Naive thymus-derived CD4-positive, alpha-beta T cell (primary cell): Measurements from ENCODE around the gene CACNG4. TPM values are rescaled to one million over a fixed set of nuclear protein-coding genes. Genes with fewer than 3 reads are reported as not detected.

Source experiments
- ATAC-seq: fragments of 150-1000 bp; cut with Tn5 transposase; 2 replicates; pipeline ENCODE4 v1.10.0; 2021; ENCODE audit warnings: mild to moderate bottlenecking, moderate library complexity
- CTCF ChIA-PET: fragments of 350-600 bp; sonication (Branson Sonifier 250); formaldehyde crosslinking; loops from one replicate; lab custom pipeline; 2021; ENCODE audit warnings: antibody characterized with exemption; lab: Charles Lee
- POLR2A ChIA-PET: fragments of 350-600 bp; sonication (Branson Sonifier 250); formaldehyde crosslinking; loops from one replicate; lab custom pipeline; 2021; ENCODE audit warnings: antibody characterized with exemption, inconsistent platforms; lab: Charles Lee
- DNase-seq, 9 donors: peaks; one replicate each; pipeline versions ENCODE4 v3.0.0 to v3.0.0-alpha.2; 2020 to 2022; ENCODE audit warnings: mixed read lengths in 1 of 9
- H3K27ac ChIP-seq: one replicate; pipeline ENCODE4 v1.7.0; 2013; ENCODE audit warnings: mild to moderate bottlenecking, low read depth, low read length, moderate library complexity
- H3K27me3 ChIP-seq, 2 donors: one replicate each; pipeline ENCODE4 v1.7.0; 2013; ENCODE audit warnings: low read length in 2 of 2, mild to moderate bottlenecking in 2 of 2, moderate library complexity in 2 of 2; ENCODE audit not compliant: control insufficient read depth in 2 of 2, insufficient read depth in 2 of 2
- H3K36me3 ChIP-seq, 3 experiments: 1 replicate in 2 of 3; 2 replicates in 1 of 3; pipeline ENCODE4 v1.7.0; 2013; ENCODE audit warnings: low read length in 3 of 3, mild to moderate bottlenecking in 3 of 3, moderate library complexity in 1 of 3; ENCODE audit not compliant: insufficient read depth in 3 of 3, control insufficient read depth in 2 of 3
- H3K4me1 ChIP-seq, 2 donors: one replicate each; pipeline ENCODE4 v1.7.0; 2013; ENCODE audit warnings: low read length in 2 of 2, mild to moderate bottlenecking in 2 of 2, moderate library complexity in 1 of 2; ENCODE audit not compliant: control insufficient read depth in 2 of 2, insufficient read depth in 2 of 2
- H3K4me3 ChIP-seq: 2 replicates; pipeline ENCODE4 v1.7.0; 2013; ENCODE audit warnings: mild to moderate bottlenecking, low read length
- H3K9me3 ChIP-seq, 3 experiments: 1 replicate in 2 of 3; 2 replicates in 1 of 3; pipeline ENCODE4 v1.7.0; 2013; ENCODE audit warnings: low read length in 3 of 3; ENCODE audit not compliant: control insufficient read depth in 2 of 3
- H3K27ac Mint-ChIP-seq, 9 donors: one replicate each; pipeline ENCODE4 v1.8.0; 2020 to 2022; ENCODE audit warnings: mixed read lengths in 9 of 9, mild to moderate bottlenecking in 8 of 9, moderate library complexity in 5 of 9, inconsistent platforms in 2 of 9
- H3K27me3 Mint-ChIP-seq, 5 donors: one replicate each; pipeline ENCODE4 v1.8.0; 2021 to 2022; ENCODE audit warnings: mixed read lengths in 5 of 5, mild to moderate bottlenecking in 1 of 5
- H3K36me3 Mint-ChIP-seq, 5 donors: one replicate each; pipeline ENCODE4 v1.8.0; 2020 to 2022; ENCODE audit warnings: mixed read lengths in 5 of 5, mild to moderate bottlenecking in 3 of 5, inconsistent platforms in 1 of 5
- H3K4me1 Mint-ChIP-seq, 7 donors: one replicate each; pipeline ENCODE4 v1.8.0; 2020 to 2022; ENCODE audit warnings: mixed read lengths in 7 of 7, mild to moderate bottlenecking in 3 of 7, inconsistent platforms in 1 of 7
- H3K4me3 Mint-ChIP-seq, 10 donors: one replicate each; pipeline ENCODE4 v1.8.0; 2020 to 2022; ENCODE audit warnings: mild to moderate bottlenecking in 10 of 10, mixed read lengths in 10 of 10, moderate library complexity in 6 of 10, inconsistent platforms in 2 of 10
- H3K9me3 Mint-ChIP-seq, 11 donors: one replicate each; pipeline ENCODE4 v1.8.0; 2020 to 2022; ENCODE audit warnings: mixed read lengths in 11 of 11, mild to moderate bottlenecking in 4 of 11, inconsistent platforms in 1 of 11, moderate library complexity in 1 of 11
- intact Hi-C, 2 donors: fragments of 100-400 bp; cut with micrococcal nuclease; formaldehyde crosslinking; loops; one replicate each; pipeline ENCODE4 v1.15.1; 2023
- polyA plus RNA-seq, 2 donors: library from polyadenylated mRNA; unstranded; fragments of 300-500 nt; fragmentation: Illumina TruSeq; gene quantifications; one replicate each; pipeline ENCODE4 v1.2.3, GENCODE V29; 2021
- total RNA-seq, 6 experiments: library from RNA in 5 of 6; stranded (reverse) in 5 of 6; gene quantifications; 1 replicate in 5 of 6; 2 replicates in 1 of 6; pipeline ENCODE4 v1.2.3 and lab custom pipeline; 2021 to 2026

Gene CACNG4
- total and polyA plus RNA-seq, 7 experiments from 2014 or later = not detected

GRCh38 chr17:67055041-67055443 is 90.5 kb downstream of the CACNG4 start:
- ATAC-seq (no peak), DNase-seq (no peak)
- Histone ChIP-seq H3K4me1 (no peaks in the 10 kb centered on the region), H3K27me3 (no peaks in the 10 kb centered on the region), H3K27ac (no peak overlapping the region), H3K4me3 (no peak overlapping the region), H3K36me3 (no peaks in the 10 kb centered on the region), H3K9me3 (no peaks in the 10 kb centered on the region)
- Mint-ChIP-seq H3K36me3 (peaks cover 0 to 8% (median 0%) of the 10 kb centered on the region in 5 donors), H3K27ac (no peak overlapping the region), H3K4me1 (no peaks in the 10 kb centered on the region), H3K27me3 (no peaks in the 10 kb centered on the region), H3K9me3 (no peaks in the 10 kb centered on the region), H3K4me3 (no peak overlapping the region)
- intact Hi-C loops = no loop called here
- CTCF ChIA-PET = no interaction called here
- POLR2A ChIA-PET = no interaction called here

GRCh38 chr17:67055811-67056745 is 91.6 kb downstream of the CACNG4 start:
- ChIA-PET POLR2A (no interaction called here), CTCF (no interaction called here)
- Histone ChIP-seq H3K27me3 (no peaks in the 10 kb centered on the region), H3K4me1 (no peaks in the 10 kb centered on the region), H3K27ac (no peak overlapping the region), H3K36me3 (no peaks in the 10 kb centered on the region), H3K9me3 (no peaks in the 10 kb centered on the region), H3K4me3 (no peak overlapping the region)
- Mint-ChIP-seq H3K27me3 (no peaks in the 10 kb centered on the region), H3K4me3 (no peak overlapping the region), H3K9me3 (no peaks in the 10 kb centered on the region), H3K27ac (no peak overlapping the region), H3K4me1 (no peaks in the 10 kb centered on the region), H3K36me3 (peaks cover 0 to 14% (median 6%) of the 10 kb centered on the region in 5 donors)
- DNase-seq = no peak
- intact Hi-C loops = no loop called here
- ATAC-seq = no peak

GRCh38 chr17:67056746-67057490 is 92.4 kb downstream of the CACNG4 start:
- no peaks in the 10 kb centered on the region for H3K9me3 ChIP-seq
- H3K27me3 ChIP-seq = no peaks in the 10 kb centered on the region
- Mint-ChIP-seq H3K36me3 (peaks cover 0 to 20% (median 10%) of the 10 kb centered on the region in 5 donors), H3K9me3 (no peaks in the 10 kb centered on the region), H3K4me1 (no peaks in the 10 kb centered on the region), H3K27me3 (no peaks in the 10 kb centered on the region), H3K27ac (no peak overlapping the region), H3K4me3 (no peak overlapping the region)
- no peaks in the 10 kb centered on the region for H3K4me1 ChIP-seq
- ATAC-seq (no peak), DNase-seq (no peak)
- CTCF ChIA-PET = no interaction called here
- no peak overlapping the region for H3K27ac ChIP-seq
- intact Hi-C loops = no loop called here
- POLR2A ChIA-PET = no interaction called here
- no peak overlapping the region for H3K4me3 ChIP-seq
- H3K36me3 ChIP-seq = no peaks in the 10 kb centered on the region

GRCh38 chr17:67058036-67058435 is 93.5 kb downstream of the CACNG4 start:
- POLR2A ChIA-PET = no interaction called here
- no peak for ATAC-seq

GRCh38 chr17:67059372-67059771 is 94.9 kb downstream of the CACNG4 start:
- H3K36me3 Mint-ChIP-seq = peaks cover 0 to 28% (median 19%) of the 10 kb centered on the region in 5 donors
- H3K4me3 Mint-ChIP-seq = no peak overlapping the region

More at GRCh38 chr17:67058036-67058435, 93.5 kb downstream of the CACNG4 start:
- no peak for DNase-seq
- CTCF ChIA-PET = no interaction called here
- Mint-ChIP-seq H3K36me3 (peaks cover 0 to 24% (median 11%) of the 10 kb centered on the region in 5 donors), H3K27me3 (no peaks in the 10 kb centered on the region), H3K27ac (no peak overlapping the region), H3K9me3 (no peaks in the 10 kb centered on the region), H3K4me1 (peaks cover 0 to 2% (median 0%) of the 10 kb centered on the region in 7 donors), H3K4me3 (no peak overlapping the region)
- Histone ChIP-seq H3K4me3 (no peak overlapping the region), H3K36me3 (no peaks in the 10 kb centered on the region), H3K27ac (no peak overlapping the region), H3K9me3 (no peaks in the 10 kb centered on the region), H3K27me3 (no peaks in the 10 kb centered on the region), H3K4me1 (no peaks in the 10 kb centered on the region)
- intact Hi-C loops = no loop called here

GRCh38 chr17:67063141-67063540 is 98.6 kb downstream of the CACNG4 start:
- ATAC-seq = no peak
- intact Hi-C loops = no loop called here

More at GRCh38 chr17:67059372-67059771, 94.9 kb downstream of the CACNG4 start:
- ChIA-PET CTCF (no interaction called here), POLR2A (no interaction called here)
- H3K27ac Mint-ChIP-seq = no peak overlapping the region
- Histone ChIP-seq H3K4me1 (no peaks in the 10 kb centered on the region), H3K36me3 (no peaks in the 10 kb centered on the region), H3K9me3 (no peaks in the 10 kb centered on the region), H3K4me3 (no peak overlapping the region), H3K27me3 (no peaks in the 10 kb centered on the region), H3K27ac (no peak overlapping the region)
- no peak for DNase-seq
- intact Hi-C loops = no loop called here
- no peak for ATAC-seq
- peaks cover 0 to 3% (median 0%) of the 10 kb centered on the region in 7 donors for H3K4me1 Mint-ChIP-seq
- H3K27me3 Mint-ChIP-seq = no peaks in the 10 kb centered on the region
- H3K9me3 Mint-ChIP-seq = no peaks in the 10 kb centered on the region

More at GRCh38 chr17:67063141-67063540, 98.6 kb downstream of the CACNG4 start:
- no peak overlapping the region for H3K27ac Mint-ChIP-seq
- H3K4me1 Mint-ChIP-seq = peaks cover 0 to 3% (median 0%) of the 10 kb centered on the region in 7 donors
- no peaks in the 10 kb centered on the region for H3K4me1 ChIP-seq
- H3K36me3 ChIP-seq = no peaks in the 10 kb centered on the region
- ChIA-PET POLR2A (no interaction called here), CTCF (no interaction called here)
- H3K4me3 ChIP-seq = no peak overlapping the region
- no peak overlapping the region for H3K4me3 Mint-ChIP-seq
- no peaks in the 10 kb centered on the region for H3K9me3 ChIP-seq
- no peak overlapping the region for H3K27ac ChIP-seq
- DNase-seq = no peak
- H3K9me3 Mint-ChIP-seq = no peaks in the 10 kb centered on the region
- no peaks in the 10 kb centered on the region for H3K27me3 Mint-ChIP-seq
- peaks cover 0 to 31% (median 20%) of the 10 kb centered on the region in 5 donors for H3K36me3 Mint-ChIP-seq
- no peaks in the 10 kb centered on the region for H3K27me3 ChIP-seq
